IMR-90 (cell line): Measurements from ENCODE around the gene CD101. TPM values are rescaled to one million over a fixed set of nuclear protein-coding genes. Genes with fewer than 3 reads are reported as not detected.

ENCODE experiments used
- ATAC-seq: fragments of 200-7000 bp; cut with Tn5 transposase; 2 replicates; pipeline ENCODE4 v1.9.1; 2020; ENCODE audit warnings: low read depth, mild to moderate bottlenecking, moderate library complexity
- BruUV-seq: library from RNA; stranded (reverse); fragments of 400-500 nt; replicated peaks from 2 replicates; lab custom pipeline; 2021; lab: Mats Ljungman, UMichigan
- CTCF ChIA-PET: fragments of 300-600 bp; formaldehyde crosslinking; extraction: SDS; loops from one replicate; lab custom pipeline; 2021; ENCODE audit warnings: antibody characterized with exemption; lab: Yijun Ruan, JAX
- POLR2A ChIA-PET: fragments of 300-600 bp; sonication (Branson Sonifier 250); formaldehyde crosslinking; loops from one replicate; lab custom pipeline; 2022; ENCODE audit warnings: antibody characterized with exemption; ENCODE audit not compliant: unreplicated experiment; lab: Charles Lee
- DNase-seq: peaks from one replicate; pipeline ENCODE4 v3.0.0; 2013
- H2AFZ ChIP-seq: replicated peaks from 2 replicates; pipeline ENCODE3; 2013; ENCODE audit warnings: low read length, mild to moderate bottlenecking; ENCODE audit not compliant: poor library complexity
- H2AK5ac ChIP-seq: 2 replicates; pipeline ENCODE4 v1.6.1; 2013; ENCODE audit warnings: low read depth, low read length, inconsistent platforms
- H2AK9ac ChIP-seq: replicated peaks from 2 replicates; pipeline ENCODE3; 2013; ENCODE audit warnings: mild to moderate bottlenecking, low read depth, low read length, moderate library complexity; ENCODE audit not compliant: poor library complexity
- H2BK120ac ChIP-seq: 2 replicates; pipeline ENCODE4 v1.6.1; 2013; ENCODE audit warnings: low read depth, low read length, inconsistent platforms
- H2BK15ac ChIP-seq: 3 replicates; pipeline ENCODE4 v1.6.1; 2013; ENCODE audit warnings: low read depth, low read length, inconsistent platforms
- H2BK20ac ChIP-seq: 2 replicates; pipeline ENCODE4 v1.6.1; 2013; ENCODE audit warnings: low read depth, mild to moderate bottlenecking, inconsistent platforms, low read length, moderate library complexity
- H2BK5ac ChIP-seq: 2 replicates; pipeline ENCODE4 v1.6.1; 2013; ENCODE audit warnings: mild to moderate bottlenecking, low read depth, low read length, inconsistent platforms; ENCODE audit not compliant: poor library complexity, severe bottlenecking
- H3K14ac ChIP-seq: replicated peaks from 2 replicates; pipeline ENCODE4 v1.6.1; 2013; ENCODE audit warnings: low read depth, low read length, inconsistent platforms
- H3K18ac ChIP-seq: 2 replicates; pipeline ENCODE4 v1.6.1; 2013; ENCODE audit warnings: low read depth, low read length, control low read depth
- H3K23ac ChIP-seq: 2 replicates; pipeline ENCODE4 v1.6.1; 2013; ENCODE audit warnings: low read depth, low read length, inconsistent platforms
- H3K27ac ChIP-seq: 2 replicates; pipeline ENCODE4 v1.5.1; 2013; ENCODE audit warnings: mild to moderate bottlenecking, control low read depth, low read length; ENCODE audit not compliant: insufficient read depth
- H3K27me3 ChIP-seq: 2 replicates; pipeline ENCODE4 v1.6.1; 2013; ENCODE audit warnings: low read length; ENCODE audit not compliant: control insufficient read depth, insufficient read depth
- H3K36me3 ChIP-seq: 2 replicates; pipeline ENCODE4 v1.6.1; 2013; ENCODE audit warnings: low read length, mixed read lengths; ENCODE audit not compliant: control insufficient read depth, insufficient read depth
- H3K4ac ChIP-seq: 2 replicates; pipeline ENCODE4 v1.6.1; 2013; ENCODE audit warnings: low read depth, low read length, inconsistent platforms
- H3K4me1 ChIP-seq: 2 replicates; pipeline ENCODE4 v1.6.1; 2013; ENCODE audit warnings: low read length, mixed read lengths; ENCODE audit not compliant: control insufficient read depth, insufficient read depth
- H3K4me2 ChIP-seq: 2 replicates; pipeline ENCODE4 v1.6.1; 2013; ENCODE audit warnings: low read depth, mild to moderate bottlenecking, control low read depth, low read length, moderate library complexity
- H3K4me3 ChIP-seq: 2 replicates; pipeline ENCODE4 v1.5.1; 2013; ENCODE audit warnings: low read depth, mild to moderate bottlenecking, control low read depth, low read length, moderate library complexity; ENCODE audit not compliant: insufficient read depth
- H3K56ac ChIP-seq: 2 replicates; pipeline ENCODE4 v1.6.1; 2013; ENCODE audit warnings: low read length, inconsistent platforms; ENCODE audit not compliant: insufficient read depth; ENCODE audit errors: extremely low read depth
- H3K79me1 ChIP-seq, 2 experiments: 2 replicates each; pipeline ENCODE4 v1.6.1; 2013; ENCODE audit warnings: low read length in 2 of 2, inconsistent platforms in 1 of 2, low read depth in 1 of 2
- H3K9ac ChIP-seq: 2 replicates; pipeline ENCODE4 v1.6.1; 2013; ENCODE audit warnings: low read depth, low read length, control low read depth
- H3K9me1 ChIP-seq: 2 replicates; pipeline ENCODE4 v1.6.1; 2013; ENCODE audit warnings: low read length, inconsistent platforms; ENCODE audit not compliant: insufficient read depth
- H3K9me3 ChIP-seq: 2 replicates; pipeline ENCODE4 v1.6.1; 2013; ENCODE audit warnings: low read length; ENCODE audit not compliant: control insufficient read depth, insufficient read depth
- H4K20me1 ChIP-seq: 2 replicates; pipeline ENCODE4 v1.6.1; 2013; ENCODE audit warnings: low read length, inconsistent platforms; ENCODE audit not compliant: insufficient read depth
- H4K5ac ChIP-seq: 2 replicates; pipeline ENCODE4 v1.6.1; 2013; ENCODE audit warnings: mild to moderate bottlenecking, low read depth, low read length, control low read depth
- H4K8ac ChIP-seq, 2 experiments: 2 replicates each; pipeline ENCODE4 v1.6.1; 2013; ENCODE audit warnings: low read depth in 2 of 2, low read length in 2 of 2, control low read depth in 1 of 2, inconsistent platforms in 1 of 2
- H4K91ac ChIP-seq: 2 replicates; pipeline ENCODE4 v1.6.1; 2013; ENCODE audit warnings: low read depth, low read length, inconsistent platforms; ENCODE audit not compliant: insufficient read depth
- BHLHE40 ChIP-seq: fragments of 150-350 bp; IDR thresholded peaks from 2 replicates; pipeline ENCODE4 v1.6.1; 2016; ENCODE audit warnings: mild to moderate bottlenecking, low read depth, low read length
- CEBPB ChIP-seq: IDR thresholded peaks from 2 replicates; pipeline ENCODE4 v1.6.1; 2012; ENCODE audit warnings: low read depth, low read length, improper control_type of control experiment
- CHD1 ChIP-seq: IDR thresholded peaks from 2 replicates; pipeline ENCODE4 v1.6.1; 2012; ENCODE audit warnings: low read depth, low read length, improper control_type of control experiment
- CTCF ChIP-seq: conservative IDR thresholded peaks from 2 replicates; pipeline ENCODE4 v1.5.1; 2012; ENCODE audit warnings: mild to moderate bottlenecking, low read depth, low read length, improper control_type of control experiment
- FOS ChIP-seq: fragments of 150-350 bp; IDR thresholded peaks from 2 replicates; pipeline ENCODE4 v1.6.1; 2016; ENCODE audit warnings: low read depth, low read length
- MAFK ChIP-seq: IDR thresholded peaks from 2 replicates; pipeline ENCODE4 v1.6.1; 2012; ENCODE audit warnings: low read depth, low read length, improper control_type of control experiment
- MAZ ChIP-seq: IDR thresholded peaks from 2 replicates; pipeline ENCODE4 v1.6.1; 2012; ENCODE audit warnings: low read depth, mild to moderate bottlenecking, low read length, improper control_type of control experiment, moderate library complexity, borderline replicate concordance
- MXI1 ChIP-seq: IDR thresholded peaks from 2 replicates; pipeline ENCODE4 v1.6.1; 2012; ENCODE audit warnings: low read depth, mild to moderate bottlenecking, low read length, moderate library complexity, borderline replicate concordance
- NFE2L2 ChIP-seq: fragments of 150-350 bp; IDR thresholded peaks from 2 replicates; pipeline ENCODE4 v1.6.1; 2016; ENCODE audit warnings: low read depth, mild to moderate bottlenecking, low read length
- POLR2A ChIP-seq: IDR thresholded peaks from 2 replicates; pipeline ENCODE4 v1.6.1; 2012; ENCODE audit warnings: mild to moderate bottlenecking, low read depth, low read length
- RAD21 ChIP-seq: IDR thresholded peaks from 2 replicates; pipeline ENCODE4 v1.6.1; 2012; ENCODE audit warnings: low read length, improper control_type of control experiment
- RCOR1 ChIP-seq: IDR thresholded peaks from 2 replicates; pipeline ENCODE4 v1.6.1; 2012; ENCODE audit warnings: mild to moderate bottlenecking, low read length, improper control_type of control experiment; ENCODE audit not compliant: insufficient replicate concordance
- RFX5 ChIP-seq: IDR thresholded peaks from 2 replicates; pipeline ENCODE4 v1.8.0; 2012; ENCODE audit warnings: low read depth, mild to moderate bottlenecking, low read length, moderate library complexity
- SMC3 ChIP-seq: fragments of 150-350 bp; IDR thresholded peaks from 2 replicates; pipeline ENCODE4 v1.6.1; 2016; ENCODE audit warnings: low read depth, mild to moderate bottlenecking, antibody characterized with exemption, low read length, moderate library complexity
- WGBS, 2 experiments: methylation state at CpG; one replicate each; pipeline versions ENCODE4 v1.1.5 to v1.1.7; 2013; ENCODE audit warnings: missing lambda C conversion rate in 2 of 2; ENCODE audit not compliant: insufficient read length in 1 of 2; ENCODE audit errors: extremely low coverage in 2 of 2; 5-methylcytosine and 5-hydroxymethylcytosine counted together
- dilution Hi-C: fragments of 300-500 bp; cut with HindIII; formaldehyde crosslinking; loops from one replicate; pipeline ENCODE4 v1.14.3; 2018; ENCODE audit warnings: low sequenced_read_pairs; ENCODE audit not compliant: unreplicated experiment
- in situ Hi-C: fragments of 300-500 bp; cut with MboI; formaldehyde crosslinking; loops from 3 replicates; pipeline ENCODE4 v1.14.3; 2019; ENCODE audit warnings: low sequenced_read_pairs, inconsistent platforms, mixed read lengths
- intact Hi-C: fragments of 100-400 bp; cut with micrococcal nuclease; formaldehyde crosslinking; loops from 2 replicates; pipeline ENCODE4 v1.10.0; 2022
- polyA plus RNA-seq, 3 experiments: library from polyadenylated mRNA; depleted of rRNA; stranded (reverse); fragments of >200 nt; gene quantifications; 2 replicates each; pipeline ENCODE4 v1.2.3, GENCODE V29; 2012; ENCODE audit warnings: low replicate concordance in 1 of 3
- total RNA-seq: library from RNA; depleted of rRNA; stranded (reverse); fragments of >200 nt; gene quantifications from 2 replicates; pipeline ENCODE4 v1.2.3, GENCODE V29; 2012
- TF ChIP-seq, protein P1 (sequence below): fragments of 150-350 bp; IDR thresholded peaks from 2 replicates; pipeline ENCODE4 v1.6.1; 2017; ENCODE audit warnings: mild to moderate bottlenecking, antibody characterized with exemption, low read length, low read depth
- TF ChIP-seq, protein P2 (sequence below): fragments of 150-350 bp; IDR thresholded peaks from 2 replicates; pipeline ENCODE4 v1.6.1; 2016; ENCODE audit warnings: low read depth, mild to moderate bottlenecking, low read length, moderate library complexity, borderline replicate concordance

CD101 gene
- total and polyA plus RNA-seq, 2 of the 4 experiments (the other 2 are of a cell fraction) = not detected

DNA sequence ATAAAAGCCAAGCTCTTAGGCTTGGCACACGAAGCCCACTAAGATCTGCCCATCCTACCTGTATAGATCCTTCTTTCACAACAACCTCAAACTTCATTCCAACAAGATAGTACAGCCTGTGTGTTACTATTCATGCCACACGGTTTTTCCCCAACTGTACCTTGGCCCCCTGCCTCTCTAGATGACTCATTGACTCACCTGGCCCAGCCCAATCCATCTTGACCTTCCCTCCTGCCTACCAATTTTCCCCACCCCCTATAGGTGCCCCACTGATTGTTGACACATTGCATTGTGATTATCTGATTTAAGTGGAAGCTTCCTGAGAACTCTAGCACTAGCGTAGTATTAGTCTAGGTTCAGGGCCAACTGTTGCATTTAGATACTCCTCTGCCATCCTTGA lies 2.0 kb upstream of the CD101 start:
- no peak overlapping the region for H3K4me2 ChIP-seq
- H2BK15ac ChIP-seq = no peak overlapping the region
- ATAC-seq = no peak
- H4K5ac ChIP-seq = no peak overlapping the region
- ChIA-PET POLR2A (no interaction called here), CTCF (no interaction called here)
- dilution Hi-C loops (no loop called here), intact Hi-C loops (no loop called here), in situ Hi-C loops (no loop called here)
- no peak overlapping the region for H2BK5ac ChIP-seq
- H4K8ac ChIP-seq = no peak overlapping the region
- no peak overlapping the region for H3K27ac ChIP-seq
- H4K91ac ChIP-seq = no peak overlapping the region
- H4K20me1 ChIP-seq = no peaks in the 10 kb centered on the region
- no peak for DNase-seq
- H2BK20ac ChIP-seq = no peak overlapping the region
- H2BK120ac ChIP-seq = no peak overlapping the region
- no peaks in the 10 kb centered on the region for H3K4me1 ChIP-seq
- no peak overlapping the region for H3K9ac ChIP-seq
- no peaks in the 10 kb centered on the region for H3K27me3 ChIP-seq
- TF ChIP-seq RCOR1 = no peak
- TF ChIP-seq MXI1 = no peak
- no peak for TF ChIP-seq CEBPB
- TF ChIP-seq POLR2A = no peak
- TF ChIP-seq, protein P1, sequence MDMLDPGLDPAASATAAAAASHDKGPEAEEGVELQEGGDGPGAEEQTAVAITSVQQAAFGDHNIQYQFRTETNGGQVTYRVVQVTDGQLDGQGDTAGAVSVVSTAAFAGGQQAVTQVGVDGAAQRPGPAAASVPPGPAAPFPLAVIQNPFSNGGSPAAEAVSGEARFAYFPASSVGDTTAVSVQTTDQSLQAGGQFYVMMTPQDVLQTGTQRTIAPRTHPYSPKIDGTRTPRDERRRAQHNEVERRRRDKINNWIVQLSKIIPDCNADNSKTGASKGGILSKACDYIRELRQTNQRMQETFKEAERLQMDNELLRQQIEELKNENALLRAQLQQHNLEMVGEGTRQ = no peak
- no peak for TF ChIP-seq RAD21
- no peak for TF ChIP-seq MAFK
- TF ChIP-seq SMC3 = no peak
- TF ChIP-seq, protein P2, sequence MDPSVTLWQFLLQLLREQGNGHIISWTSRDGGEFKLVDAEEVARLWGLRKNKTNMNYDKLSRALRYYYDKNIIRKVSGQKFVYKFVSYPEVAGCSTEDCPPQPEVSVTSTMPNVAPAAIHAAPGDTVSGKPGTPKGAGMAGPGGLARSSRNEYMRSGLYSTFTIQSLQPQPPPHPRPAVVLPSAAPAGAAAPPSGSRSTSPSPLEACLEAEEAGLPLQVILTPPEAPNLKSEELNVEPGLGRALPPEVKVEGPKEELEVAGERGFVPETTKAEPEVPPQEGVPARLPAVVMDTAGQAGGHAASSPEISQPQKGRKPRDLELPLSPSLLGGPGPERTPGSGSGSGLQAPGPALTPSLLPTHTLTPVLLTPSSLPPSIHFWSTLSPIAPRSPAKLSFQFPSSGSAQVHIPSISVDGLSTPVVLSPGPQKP = no peak
- no peak for TF ChIP-seq RFX5
- no peak for TF ChIP-seq CHD1
- TF ChIP-seq NFE2L2 = no peak
- TF ChIP-seq CTCF = no peak
- TF ChIP-seq BHLHE40 = no peak
- no peak for TF ChIP-seq FOS
- TF ChIP-seq MAZ = no peak
- H3K9me3 ChIP-seq = no peaks in the 10 kb centered on the region
- 20% methylated on average over 1 of the region's 3 CpGs; no CpG with 5 or more reads in 1 of the 2 experiments for WGBS, 2 experiments
- H3K4ac ChIP-seq = no peak overlapping the region
- no peak overlapping the region for H3K18ac ChIP-seq
- no peaks in the 10 kb centered on the region for H3K36me3 ChIP-seq
- H2AFZ ChIP-seq = no peak overlapping the region
- H2AK5ac ChIP-seq = no peak overlapping the region
- no TSS peak for BruUV-seq
- H3K4me3 ChIP-seq = no peak overlapping the region
- H3K9me1 ChIP-seq = no peaks in the 10 kb centered on the region
- no peak overlapping the region for H3K23ac ChIP-seq
- H3K56ac ChIP-seq = no peak overlapping the region
- no peak overlapping the region for H2AK9ac ChIP-seq
- H3K14ac ChIP-seq = no peak overlapping the region
- H3K79me1 ChIP-seq = no peaks in the 10 kb centered on the region
